HG03558 (cell line): Measurements from ENCODE around the gene IGF2BP3.
"Not testable (repeated sequence)": the region's sequence is repeated elsewhere in the genome, so short reads cannot be mapped to it uniquely, and the experiment has no call there.

Source experiments
- ATAC-seq: cut with Tn5 transposase; IDR thresholded peaks from one replicate; pipeline ENCODE4 v1.9.1; 2021; ENCODE audit warnings: moderate number of reproducible peaks; ENCODE audit not compliant: unreplicated experiment; ENCODE audit errors: extremely low read depth

The IGF2BP3 gene

DNA sequence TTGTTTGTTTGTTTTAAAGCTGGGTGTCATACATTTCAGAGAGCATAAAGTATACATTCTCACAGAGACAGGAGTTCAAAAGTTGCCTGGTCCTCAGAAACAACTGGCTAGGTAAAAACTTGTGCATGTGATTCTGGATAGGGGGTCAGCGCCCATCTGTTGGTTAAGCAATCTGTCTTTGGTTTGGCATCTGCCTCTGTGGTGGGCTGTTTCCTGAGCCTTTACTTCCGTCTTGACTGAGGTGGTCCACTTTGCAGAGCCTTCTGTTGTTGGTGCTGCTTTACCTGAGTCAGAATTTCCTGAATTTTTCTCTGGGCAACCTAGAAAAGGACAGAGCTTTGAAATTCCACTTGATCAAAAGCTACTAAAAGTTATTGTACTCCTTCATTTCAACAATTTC is 158.2 kb downstream of the IGF2BP3 start:
- not testable (repeated sequence) for ATAC-seq

DNA sequence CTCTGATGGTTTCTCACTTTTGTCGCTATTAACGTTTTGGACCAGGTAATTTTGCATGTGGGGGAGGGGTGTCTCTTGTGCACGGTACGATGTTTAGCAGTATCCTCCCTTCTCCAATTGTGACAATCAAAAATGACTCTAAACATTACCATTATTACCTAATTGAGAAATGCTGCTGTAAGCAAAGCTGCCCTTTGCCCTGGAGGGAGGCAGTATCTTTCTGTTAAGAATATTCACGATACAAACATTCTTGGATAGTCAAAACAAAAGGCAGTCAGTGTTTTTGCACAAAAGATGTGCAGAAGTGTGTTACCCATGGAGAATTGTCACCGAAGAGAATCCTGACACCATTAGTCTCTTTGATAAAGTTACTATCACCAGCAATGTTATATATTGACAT is 161.5 kb downstream of the IGF2BP3 start:
- no peak for ATAC-seq

DNA sequence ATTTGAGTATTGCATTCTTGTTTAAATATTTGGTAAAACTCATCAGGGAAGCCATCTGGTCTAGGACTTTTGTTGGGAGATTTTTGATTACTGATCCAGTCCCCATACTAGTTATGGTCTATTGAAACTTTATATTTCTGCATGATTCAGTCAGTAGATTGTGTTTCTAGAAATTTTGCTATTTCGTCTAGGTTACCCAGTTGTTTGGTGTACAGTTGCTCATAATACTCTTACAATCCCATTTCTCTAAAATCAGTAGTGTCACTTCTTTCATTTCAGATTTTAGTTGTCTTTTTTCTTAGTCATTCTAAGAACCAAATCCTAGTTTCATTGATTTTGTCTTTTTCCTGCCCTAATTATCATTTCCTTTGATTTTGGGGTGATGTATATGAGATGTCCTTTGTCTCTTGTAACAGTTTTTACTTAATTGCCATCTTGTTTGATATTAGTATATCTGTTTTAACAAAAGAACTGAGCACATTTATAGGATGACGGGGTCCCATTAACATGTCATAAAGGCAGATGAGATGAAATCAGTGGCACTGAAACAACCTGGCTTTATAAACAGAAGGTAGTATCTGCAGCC is 163.3 kb downstream of the IGF2BP3 start:
- no peak for ATAC-seq

DNA sequence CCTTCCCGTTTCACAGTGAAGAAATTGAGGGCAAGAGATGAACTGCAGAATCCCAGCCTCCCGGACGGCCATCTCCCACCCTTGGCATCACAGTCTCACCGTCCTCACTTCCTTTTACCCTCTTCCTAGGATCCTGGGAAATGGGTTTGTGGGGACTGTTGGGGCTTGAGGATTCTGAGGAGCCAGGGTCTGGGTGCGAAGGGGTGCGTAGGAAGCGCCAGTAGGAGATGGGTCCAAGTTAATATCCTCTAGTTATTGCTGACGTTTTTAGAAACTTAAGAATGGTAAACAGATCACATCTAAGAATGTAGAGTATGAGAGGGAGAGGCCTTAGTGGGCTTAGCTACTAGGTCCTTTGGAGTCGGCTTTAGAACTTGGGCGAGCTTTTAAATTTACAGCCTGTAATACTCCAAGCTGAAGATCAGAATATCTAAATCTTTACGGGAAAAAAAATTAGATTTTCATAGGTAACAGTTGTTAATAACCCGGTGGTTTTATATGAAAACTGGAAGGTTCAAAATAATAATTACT is 170.5 kb downstream of the IGF2BP3 start:
- ATAC-seq: no peak

DNA sequence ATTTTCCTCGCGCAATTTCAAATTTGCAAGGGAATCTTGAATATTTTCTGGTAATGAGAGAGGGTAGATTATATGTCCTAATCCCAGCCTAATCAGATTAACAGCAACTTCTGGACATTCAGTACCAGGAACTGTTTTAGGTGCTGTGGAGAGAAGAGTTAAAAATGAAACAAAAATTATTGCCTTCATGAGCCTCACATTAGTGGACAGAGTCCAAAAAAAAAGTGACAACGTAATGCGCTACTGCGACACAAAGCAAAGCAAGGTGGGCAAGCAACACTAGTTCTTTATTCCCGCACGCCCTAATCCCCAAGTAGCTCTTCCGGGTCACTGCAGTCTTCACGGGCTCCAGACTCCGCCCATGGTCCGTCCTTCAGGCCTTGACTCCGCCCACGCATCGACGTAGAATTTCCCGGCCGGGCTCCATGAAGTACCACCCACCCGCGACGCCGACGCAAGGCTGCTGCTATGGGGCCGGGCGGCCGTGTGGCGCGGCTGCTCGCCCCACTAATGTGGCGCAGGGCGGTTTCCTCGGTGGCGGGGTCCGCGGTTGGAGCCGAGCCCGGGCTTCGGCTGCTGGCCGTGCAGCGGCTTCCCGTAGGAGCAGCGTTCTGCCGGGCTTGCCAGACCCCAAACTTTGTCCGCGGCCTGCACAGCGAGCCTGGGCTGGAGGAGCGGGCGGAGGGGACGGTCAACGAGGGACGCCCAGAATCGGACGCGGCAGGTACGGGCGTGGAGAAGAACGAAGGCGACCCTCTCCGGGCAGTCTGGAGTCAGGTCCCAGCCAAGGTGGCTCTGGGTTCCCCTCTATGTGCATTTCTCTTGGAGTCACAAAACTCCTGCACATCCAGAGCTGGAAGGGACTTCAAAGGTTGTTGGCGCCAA is 171.2 kb downstream of the IGF2BP3 start, which contains the start of gene MALSU1:
Gene MALSU1 (plus strand): TSS at position 455 of the 885 bp plus-strand sequence. CDS start 14 bp downstream, at position 469.
- peak; percentile 96 for ATAC-seq

DNA sequence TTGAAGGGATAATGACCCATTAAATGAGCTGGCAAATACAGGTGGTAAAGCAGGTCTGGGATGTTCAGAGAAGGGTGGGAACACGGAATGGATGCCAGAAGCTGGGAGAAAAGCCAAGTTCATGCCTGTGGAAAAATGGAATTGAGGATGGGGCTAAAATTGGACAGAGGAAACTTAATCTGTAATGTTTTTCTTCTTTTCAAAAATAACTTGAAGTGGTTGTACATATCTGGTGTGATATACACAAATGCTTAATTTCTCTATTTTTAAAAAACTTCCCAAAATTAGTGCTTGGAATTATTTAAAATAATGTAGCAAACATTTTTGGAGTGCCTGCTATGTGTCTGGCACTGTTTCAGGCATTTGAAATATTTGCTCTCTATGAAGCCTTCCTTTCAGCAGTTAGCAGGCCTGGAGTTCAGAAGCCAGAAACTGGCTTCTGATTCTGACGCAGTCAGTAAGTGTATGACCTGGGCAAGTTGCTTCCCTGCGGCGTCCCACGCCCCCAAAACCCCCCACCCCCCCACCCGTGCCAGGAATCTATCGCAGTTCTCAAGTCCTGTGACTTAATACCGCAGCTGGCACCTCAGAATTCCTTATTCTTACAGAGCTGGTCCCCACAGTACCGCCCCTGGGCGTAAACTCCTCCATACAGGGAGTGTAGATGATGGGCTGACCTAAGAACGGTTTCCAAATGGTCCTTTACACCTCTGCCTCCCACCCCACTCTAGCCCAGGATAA is 172.0 kb downstream of the IGF2BP3 start:
- ATAC-seq: no peak

DNA sequence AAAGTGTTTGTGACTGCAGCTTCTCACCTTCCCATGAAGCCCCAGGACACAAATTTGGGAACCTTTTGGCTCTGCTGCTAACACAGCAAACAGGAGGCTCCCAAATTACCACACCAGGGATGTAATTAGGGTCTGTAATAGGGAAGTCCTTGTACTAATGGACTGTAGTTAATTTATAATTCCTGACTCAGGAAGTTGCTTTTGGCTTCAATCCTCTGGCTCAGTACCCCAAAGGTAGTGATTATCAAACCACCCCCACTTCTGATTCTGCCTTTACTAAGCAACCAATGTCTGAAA is 174.9 kb downstream of the IGF2BP3 start:
- ATAC-seq: no peak

DNA sequence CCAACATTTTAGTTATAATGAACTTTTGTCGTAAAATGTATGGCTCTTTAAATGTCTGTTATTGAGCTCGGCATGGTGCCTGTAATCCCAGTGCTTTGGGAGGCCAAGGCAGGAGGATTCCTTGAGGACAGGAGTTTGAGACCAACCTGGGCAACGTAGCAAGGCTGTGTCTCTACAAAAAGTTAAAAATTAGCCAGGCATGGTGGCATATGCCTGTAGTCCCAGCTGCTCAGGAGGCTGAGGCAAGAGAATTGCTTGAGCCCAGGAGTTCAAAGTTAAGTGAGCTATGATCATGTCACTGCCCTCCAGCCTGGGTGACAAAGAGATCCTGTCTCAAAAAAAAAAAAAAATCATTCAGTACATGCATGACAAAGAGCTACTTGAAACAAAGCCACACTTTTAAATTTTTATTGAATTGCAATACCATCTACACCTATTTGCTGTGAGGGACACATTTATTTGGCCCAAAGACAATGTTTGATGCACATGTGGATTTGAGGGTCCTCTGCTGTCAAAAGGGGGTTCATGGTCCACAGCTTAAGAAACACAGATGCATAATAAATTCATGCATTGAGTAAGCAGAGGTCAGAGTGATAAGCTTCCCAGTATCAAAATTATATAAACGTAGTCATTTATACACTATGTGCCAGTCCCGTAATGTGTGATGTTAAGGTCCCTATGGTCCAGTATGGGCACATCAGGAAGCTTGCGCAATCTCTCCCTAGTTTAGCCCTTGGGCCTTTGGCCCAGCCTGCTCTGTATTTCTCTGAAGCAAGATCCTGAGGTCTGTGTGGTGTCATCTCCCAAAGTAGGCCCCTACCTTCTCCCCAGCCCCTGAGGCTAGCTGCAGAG is 175.5 kb downstream of the IGF2BP3 start:
- no peak for ATAC-seq

DNA sequence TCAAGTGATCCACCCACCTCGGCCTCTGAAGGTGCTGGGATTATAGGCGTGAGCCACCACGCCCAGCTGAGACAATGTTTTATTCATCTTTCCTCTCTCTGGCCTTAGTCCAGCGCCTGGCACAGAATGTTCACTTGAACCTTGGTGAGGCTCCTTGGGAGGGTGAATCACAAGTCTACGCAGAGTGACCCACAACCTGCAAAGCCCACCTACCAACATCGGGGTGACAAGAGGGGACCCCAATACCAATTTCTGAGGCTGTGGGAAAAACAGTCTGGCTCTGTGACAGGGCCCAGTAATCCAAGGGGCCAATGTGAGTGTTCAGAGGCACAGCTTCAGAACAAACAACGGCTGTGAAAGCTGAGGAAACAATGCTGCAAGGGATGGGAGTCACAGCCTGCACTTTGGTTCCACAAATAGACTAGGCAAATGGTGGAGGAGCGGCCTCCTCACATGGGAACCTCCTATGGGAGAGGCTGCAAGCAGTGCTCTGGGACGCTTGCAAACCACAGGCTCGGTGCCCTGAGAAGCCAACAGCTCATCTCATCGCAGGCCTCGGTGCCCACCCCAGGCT is 176.7 kb downstream of the IGF2BP3 start:
- no peak for ATAC-seq

DNA sequence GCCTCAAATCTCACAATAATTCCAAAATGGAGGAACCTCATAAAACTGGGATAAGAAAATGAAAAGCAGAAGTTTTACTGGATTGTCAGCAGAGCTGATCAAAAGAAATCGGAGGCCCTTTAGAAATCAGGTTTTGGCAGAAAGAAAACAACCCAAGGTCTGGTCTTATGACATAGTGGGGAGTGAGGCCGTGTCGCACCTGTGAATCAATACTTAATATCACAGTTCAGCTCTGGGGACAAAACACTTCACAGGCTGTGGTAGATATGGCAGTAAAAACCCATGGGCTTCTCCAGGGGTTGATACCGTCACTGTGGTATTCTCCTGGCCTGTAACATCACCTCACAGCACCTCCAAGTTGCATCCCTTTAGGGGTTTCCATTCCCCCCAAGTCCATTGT is 177.7 kb downstream of the IGF2BP3 start:
- no peak for ATAC-seq

DNA sequence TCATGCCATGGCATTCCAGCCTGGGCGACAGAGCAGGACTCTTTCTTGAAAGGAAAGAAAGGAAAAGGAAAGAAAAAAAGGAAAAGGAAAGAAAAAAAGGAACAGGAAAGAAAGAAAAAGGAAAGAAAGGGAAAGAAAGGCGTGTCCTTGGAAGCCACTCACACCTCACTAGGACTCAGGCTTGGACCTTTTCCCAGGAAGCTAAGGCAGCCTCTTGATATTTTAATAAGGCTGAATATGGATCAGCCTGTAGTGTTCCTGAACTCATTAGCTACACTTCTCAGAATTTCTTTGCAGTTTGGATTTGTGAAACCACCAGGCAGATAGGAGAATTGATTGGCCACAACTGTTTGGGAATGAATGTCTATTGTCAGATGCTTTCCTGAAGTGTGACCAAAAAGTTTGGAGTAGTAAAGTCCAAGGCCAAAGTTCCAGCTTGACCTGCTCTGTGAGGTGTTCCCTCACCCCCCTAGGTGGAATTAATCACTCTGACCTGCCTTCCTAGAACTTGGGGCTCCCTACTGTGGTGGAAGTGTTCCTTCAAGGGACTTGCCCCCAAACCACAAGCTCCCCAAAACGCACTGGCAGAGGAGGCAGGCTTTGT is 178.2 kb downstream of the IGF2BP3 start:
- ATAC-seq: no peak

DNA sequence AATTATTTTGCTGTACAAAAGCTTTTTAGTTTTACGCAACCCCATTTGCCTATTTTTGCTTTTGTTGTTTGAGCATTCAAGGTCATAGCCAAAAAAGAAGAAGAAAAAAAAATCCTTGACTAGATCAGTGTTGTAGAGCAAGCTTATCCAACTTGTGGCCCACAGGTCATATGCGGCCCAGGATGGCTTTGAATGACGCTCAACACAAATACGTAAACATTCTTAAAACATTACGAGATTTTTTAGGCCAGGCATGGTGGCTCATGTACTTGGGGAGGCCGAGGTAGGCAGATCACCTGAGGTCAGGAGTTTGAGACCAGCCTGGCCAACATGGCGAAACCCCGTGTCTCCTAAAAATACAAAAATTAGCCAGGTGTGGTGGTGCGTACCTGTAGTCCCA is 179.3 kb downstream of the IGF2BP3 start:
- ATAC-seq: no peak

DNA sequence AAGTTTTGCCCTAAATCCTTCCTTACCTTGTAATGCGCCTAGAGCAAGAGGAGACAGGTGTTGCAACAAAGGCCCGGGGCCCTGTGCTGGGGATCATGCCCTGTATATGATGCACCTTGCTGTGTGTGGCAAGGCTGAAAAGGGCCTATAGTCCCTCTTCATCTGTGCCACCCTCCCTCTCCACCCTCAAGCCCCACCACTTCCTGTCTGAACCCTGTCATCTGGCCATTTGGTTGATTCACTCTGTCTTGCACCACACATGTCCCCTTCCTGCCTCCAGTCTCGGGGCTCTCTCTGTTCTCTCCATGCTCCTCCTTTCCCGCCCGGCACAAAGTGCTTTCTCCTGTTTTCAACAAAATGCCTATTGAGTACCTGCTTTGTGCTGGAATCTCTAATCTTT is 182.7 kb downstream of the IGF2BP3 start:
- ATAC-seq: no peak

DNA sequence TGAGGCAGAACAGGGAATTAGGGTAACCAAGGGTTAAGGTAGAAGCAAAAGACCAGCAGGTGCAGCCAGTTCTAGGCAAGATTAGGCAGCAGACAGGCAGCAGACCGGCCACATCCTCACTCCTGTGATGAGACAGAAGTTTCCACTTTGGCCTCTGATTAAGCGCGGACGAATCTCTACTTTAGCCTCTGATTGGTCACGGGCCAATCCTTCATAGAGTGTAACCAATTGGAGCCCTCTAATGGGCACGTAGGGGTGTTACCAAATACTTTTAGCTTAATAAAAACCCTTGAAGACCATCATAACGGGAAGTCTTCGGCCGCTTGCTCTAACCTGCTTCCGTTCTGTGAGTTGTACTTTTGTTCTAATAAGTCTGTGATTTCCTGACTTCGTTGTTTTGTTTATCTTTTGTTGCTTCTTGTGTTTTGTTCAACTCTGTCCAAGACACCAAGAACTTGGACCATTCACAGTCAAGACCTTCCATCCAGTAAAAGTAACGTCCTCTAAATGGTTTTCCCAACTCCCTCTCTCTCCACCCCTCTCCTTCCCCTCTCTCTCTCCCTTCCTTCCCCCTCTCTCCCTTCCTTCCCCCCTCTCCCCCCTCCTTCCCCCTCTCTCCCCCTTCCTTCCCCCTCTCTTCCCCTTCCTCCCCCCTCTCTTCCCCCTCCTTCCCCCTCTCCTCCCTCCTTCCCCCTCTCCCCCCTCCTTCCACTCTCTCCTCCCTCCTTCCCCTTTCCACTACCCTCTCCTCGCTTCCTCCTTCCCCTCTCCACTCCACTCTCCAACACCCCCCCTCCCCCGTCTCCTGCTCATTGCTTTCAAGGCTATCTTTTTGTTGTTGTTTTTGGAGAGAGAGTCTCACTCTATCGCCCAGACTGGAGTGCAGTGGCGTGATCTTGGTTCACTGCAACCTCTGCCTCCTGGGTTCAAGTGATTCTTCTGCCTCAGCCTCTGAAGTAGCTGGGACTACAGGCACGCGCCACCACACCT is 184.3 kb downstream of the IGF2BP3 start:
- ATAC-seq: no peak

DNA sequence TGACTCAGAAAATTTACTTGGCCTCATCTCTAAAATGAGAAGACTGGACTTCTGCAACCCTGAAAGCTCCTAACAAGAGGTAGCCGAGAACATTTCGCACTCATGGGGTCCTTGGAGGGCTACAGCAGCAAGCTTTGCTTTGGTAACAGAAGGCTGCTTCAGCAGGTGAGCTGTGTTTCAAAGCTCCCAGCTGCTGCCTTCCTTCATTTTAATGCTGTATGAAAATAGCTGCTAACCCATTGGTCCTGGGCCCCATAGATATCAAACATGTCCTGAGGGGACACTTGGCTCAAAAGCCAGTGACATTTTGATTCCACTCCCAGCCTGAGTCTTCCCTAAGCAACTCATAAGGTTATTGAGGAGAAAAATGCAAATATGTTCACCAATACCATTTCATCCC is 185.4 kb downstream of the IGF2BP3 start:
- no peak for ATAC-seq

DNA sequence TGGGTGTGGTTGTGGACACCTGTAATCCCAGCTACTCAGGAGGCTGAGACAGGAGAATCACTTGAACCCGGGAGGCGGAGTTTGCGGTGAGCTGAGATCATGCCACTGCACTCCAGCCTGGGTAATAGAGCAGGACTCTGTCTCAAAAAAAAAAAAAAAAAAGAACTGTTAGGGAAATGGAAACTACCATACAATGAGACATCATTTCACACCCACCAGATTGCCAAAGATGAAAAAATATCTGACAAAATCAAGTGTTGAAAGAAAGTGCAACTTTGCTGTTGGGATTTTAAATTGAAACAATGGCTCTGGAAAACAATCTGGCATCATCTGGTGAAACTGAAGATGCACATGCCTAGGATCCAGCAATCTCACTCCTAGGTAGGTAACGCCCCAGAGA is 187.2 kb downstream of the IGF2BP3 start:
- no peak for ATAC-seq

DNA sequence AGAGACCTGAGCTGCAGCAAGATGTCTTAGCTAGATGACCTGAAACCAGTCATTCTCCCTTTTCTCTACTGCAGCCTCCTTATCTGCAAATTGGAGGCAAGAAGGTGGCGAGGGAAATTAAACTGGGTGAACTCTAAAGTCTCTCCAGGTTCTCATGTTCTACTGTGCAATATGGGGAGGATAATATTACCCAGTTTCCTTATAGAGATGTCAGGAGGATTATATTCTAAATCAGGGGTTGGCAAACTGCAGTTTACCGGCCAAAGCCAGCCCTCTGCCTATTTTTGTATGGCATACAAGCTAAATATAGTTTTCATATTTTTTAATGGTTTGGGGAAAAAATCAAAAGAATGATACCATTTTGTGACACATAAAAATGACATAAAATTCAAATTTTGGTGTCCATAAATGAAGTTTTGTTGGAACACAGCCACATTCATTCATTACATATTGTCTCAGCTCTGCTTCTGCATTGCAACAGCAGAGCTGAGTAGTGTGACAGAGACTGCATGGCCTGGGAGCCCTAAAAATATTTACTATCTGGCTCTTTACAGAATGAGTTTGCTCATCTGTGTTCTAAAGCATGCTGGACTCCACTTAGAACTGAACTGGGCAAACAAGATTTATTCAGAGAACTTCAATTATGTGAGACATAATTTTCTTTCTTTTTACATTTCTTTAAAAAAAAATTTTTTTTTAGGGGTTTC is 190.3 kb downstream of the IGF2BP3 start:
- ATAC-seq: no peak
